Fibroblast of skin of abdomen (primary cell): ENCODE results near the gene ALDOA. TPM values are rescaled to one million over a fixed set of nuclear protein-coding genes. Genes with fewer than 3 reads are reported as not detected.
"Not testable (repeated sequence)": the region's sequence is repeated elsewhere in the genome, so short reads cannot be mapped to it uniquely, and the experiment has no call there.

ENCODE experiments used
- DNase-seq: peaks from one replicate; pipeline ENCODE4 v3.0.0-alpha.2; 2013
- polyA plus RNA-seq, 2 experiments: library from polyadenylated mRNA; unstranded; fragments of 120-200 nt; gene quantifications; one replicate each; pipeline ENCODE4 v1.2.1, GENCODE V29; 2013; ENCODE audit not compliant: insufficient read length in 2 of 2

ALDOA gene
- 1,879 TPM for polyA plus RNA-seq (2013, experiment 1 of 2; ENCODE audit: insufficient read length)
- polyA plus RNA-seq (2013, experiment 2 of 2; ENCODE audit: insufficient read length) = 2,092 TPM

- DNase-seq = peak; percentile 100
Measured at GRCh38 chr16:30065102-30065942, at the start of gene ALDOA. ALDOA (plus strand) TSS chr16:30065760; CDS start chr16:30066898, 1,138 bp downstream.

- no peak for DNase-seq
Measured at GRCh38 chr16:30016555-30017276, 48.8 kb upstream of the ALDOA start.

DNA sequence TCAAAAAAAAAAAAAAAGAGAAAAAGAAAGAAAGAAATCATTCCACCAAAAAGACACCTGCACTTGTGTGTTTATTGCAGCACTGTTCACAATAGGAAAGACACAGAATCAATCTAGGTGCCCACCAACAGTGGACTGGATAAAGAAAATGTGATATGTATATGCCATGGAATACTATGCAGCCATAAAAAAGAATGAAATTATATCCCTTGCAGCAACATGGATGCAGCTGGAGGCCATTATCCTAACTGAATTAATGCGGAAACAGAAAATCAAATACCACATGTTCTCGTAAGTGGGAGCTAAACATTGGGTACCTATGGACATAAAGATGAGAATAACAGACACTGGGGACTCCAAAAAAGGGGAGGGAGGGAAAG lies 48.3 kb upstream of the ALDOA start:
- no peak for DNase-seq

- not testable (repeated sequence) for DNase-seq
Measured at GRCh38 chr16:30017937-30018336, 47.6 kb upstream of the ALDOA start.

DNA sequence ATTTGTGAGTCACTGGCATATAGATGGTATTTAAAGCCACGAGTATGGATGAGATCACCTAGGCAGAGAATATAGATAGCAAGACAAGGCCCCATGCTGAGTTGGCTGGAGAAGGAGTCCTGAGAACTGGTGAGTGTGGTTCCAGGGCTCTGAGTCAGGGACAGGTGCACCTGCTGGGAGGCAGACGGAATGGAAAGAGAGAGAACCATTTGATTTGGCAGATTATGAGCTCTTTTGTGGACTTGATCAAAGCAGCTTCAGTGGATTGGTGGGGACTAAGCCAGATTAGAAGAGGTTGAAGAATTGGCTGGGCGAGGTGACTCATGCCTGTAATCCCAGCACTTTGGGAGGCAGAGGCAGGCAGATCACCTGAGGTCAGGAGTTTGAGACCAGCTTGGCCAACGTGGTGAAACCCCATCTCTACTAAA lies 46.8 kb upstream of the ALDOA start:
- DNase-seq = peak; percentile 59

- no peak for DNase-seq
Measured at GRCh38 chr16:30022887-30023286, 42.7 kb upstream of the ALDOA start, which contains the start of gene C16orf92. C16orf92 (plus strand) TSS chr16:30023198; CDS start chr16:30023341, 143 bp downstream.

- DNase-seq = no peak
Measured at GRCh38 chr16:30023586-30023985, 42.0 kb upstream of the ALDOA start.

- no peak for DNase-seq
Measured at GRCh38 chr16:30024451-30024850, 41.1 kb upstream of the ALDOA start.

GRCh38 chr16:30025156-30025555 lies 40.4 kb upstream of the ALDOA start:
- DNase-seq = no peak

GRCh38 chr16:30025574-30025973 lies 40.0 kb upstream of the ALDOA start:
- DNase-seq = no peak

GRCh38 chr16:30026449-30026848 lies 39.1 kb upstream of the ALDOA start:
- DNase-seq = no peak

DNA sequence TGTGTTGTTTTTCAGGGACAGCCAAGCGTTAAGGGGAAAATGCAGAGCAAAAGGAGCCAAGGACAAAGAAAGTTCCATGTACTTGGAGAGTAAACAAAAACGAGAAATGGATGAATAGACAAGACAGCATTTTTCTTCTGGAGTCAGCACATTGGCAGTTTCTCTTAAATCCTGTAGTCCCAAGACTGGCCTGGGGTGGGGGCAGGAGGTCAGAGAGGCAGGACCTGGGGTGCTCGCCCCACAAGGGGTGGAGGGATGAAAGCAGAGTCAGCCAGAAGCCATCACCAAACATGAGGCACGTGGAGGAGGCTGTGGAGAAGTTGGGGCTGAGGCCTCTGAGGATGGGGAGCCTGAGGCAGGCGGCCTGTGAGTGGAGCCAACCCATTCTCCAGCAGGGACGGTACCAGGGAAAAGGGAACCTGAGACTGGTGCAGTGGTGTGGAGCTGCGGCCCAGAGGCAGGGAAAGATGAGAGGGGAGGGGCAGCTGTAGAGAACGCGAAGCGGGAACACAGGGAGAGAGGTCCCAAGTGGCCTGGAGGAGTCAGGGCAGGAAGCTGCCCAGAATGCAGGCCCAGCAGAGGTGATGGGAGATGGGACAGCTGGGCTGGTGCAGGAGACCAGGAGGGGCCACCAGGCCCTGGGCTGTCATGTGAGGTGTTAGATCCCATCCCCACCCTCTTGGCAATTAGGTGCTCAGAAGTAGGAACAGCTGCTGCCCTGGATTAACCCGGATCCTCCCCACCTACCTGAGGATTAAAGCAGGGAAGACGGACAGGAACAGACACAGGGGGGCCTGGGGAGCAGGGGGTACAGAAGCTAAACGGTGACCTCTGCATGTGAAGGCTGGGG lies 37.7 kb upstream of the ALDOA start:
- DNase-seq = no peak

- DNase-seq = no peak
Measured at GRCh38 chr16:30028438-30029076, 37.0 kb upstream of the ALDOA start.

DNA sequence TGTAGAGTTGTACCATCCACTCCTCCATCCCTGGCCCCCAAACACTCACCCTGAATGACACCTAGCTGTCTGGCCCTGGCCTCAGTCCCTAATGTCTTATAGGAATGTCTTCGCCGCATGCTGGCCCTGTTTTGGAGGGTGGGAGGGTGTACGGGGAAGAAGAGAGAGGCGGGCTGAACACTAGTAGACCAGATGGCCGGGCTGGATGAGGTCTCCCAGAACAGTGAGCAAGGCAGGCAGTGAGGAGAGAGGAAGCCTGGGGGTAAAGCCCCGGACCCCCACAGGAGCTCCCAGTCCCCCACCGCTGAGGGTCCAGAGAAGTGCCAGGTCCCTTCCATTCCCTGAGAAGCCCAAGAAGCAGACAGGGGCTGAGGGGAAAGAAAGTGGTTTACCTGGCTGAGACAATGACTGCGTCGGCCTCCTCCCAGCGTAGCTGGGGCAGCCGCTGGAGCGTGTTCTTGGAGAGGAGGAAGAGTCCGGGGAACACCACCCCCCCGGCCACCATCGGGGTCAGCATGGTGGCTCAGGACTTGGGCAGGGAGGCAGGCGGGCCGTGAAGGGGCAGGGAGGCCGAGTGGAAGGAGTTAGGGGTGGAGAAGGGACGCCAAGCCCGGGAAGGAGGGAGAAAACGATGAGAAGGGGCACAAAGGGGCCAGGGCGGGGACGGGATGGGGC lies 35.4 kb upstream of the ALDOA start:
- no peak for DNase-seq

GRCh38 chr16:30030841-30031413 lies 34.6 kb upstream of the ALDOA start, which contains the start of gene TLCD3B:
TLCD3B (minus strand) TSS chr16:30031271; CDS start chr16:30030527, 744 bp downstream.
- no peak for DNase-seq

DNA sequence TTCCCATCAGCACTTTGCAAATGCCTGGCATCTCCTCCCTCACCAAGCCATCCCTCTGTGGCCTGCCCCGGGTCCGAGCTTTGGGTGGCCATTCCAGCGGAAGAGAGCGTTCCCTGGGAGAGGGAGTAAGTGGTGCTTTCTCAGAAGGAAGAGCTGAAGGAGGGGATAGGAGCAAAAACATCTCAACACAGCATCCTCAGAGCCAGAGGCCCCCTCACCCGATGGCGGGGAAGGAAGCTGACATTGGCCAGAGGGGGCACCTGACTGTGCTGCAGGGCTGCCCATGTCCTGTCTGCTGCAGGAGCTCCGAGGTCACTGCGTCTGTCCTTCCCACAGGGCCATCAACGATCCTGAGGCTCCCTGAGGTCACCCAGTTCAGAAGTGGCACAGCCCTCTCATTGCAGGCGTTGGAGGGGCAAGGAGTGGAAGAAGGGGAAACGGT lies 34.1 kb upstream of the ALDOA start:
- DNase-seq = no peak

DNA sequence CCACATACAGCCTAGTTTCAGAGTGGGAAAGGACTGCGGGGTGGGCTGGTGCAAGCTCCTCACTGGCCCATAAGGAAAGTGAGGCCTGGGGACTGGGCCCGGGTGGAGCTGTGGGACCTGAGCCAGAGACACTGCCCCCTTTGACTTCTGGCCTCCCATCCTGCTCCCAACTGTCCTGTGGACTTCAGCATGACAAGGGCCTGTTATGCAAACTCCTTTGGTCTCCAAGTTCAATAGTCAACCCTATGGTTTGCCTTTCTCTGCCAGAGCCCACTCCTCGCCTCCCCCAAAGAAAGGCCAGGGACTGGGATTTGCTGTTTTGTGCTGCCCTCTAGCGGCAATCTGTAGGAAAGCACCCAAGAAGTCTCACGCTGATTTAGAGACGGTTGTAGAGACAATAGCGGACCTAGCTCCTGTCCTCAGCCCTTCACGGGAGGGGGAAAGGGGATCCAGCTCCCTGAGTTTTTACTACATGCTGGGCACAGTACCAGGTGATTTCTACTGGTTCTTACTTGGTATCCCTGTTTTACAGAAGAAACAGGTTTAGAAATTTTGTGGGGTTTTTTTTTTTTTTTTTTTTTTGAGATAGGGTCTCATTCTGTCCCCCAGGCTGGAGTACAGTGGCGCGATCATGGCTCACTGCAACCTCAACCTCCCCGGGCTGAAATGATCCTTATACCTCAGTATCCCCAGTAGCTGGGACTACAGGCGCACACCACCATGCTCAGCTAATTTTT lies 33.3 kb upstream of the ALDOA start:
- DNase-seq = peak; percentile 54

DNA sequence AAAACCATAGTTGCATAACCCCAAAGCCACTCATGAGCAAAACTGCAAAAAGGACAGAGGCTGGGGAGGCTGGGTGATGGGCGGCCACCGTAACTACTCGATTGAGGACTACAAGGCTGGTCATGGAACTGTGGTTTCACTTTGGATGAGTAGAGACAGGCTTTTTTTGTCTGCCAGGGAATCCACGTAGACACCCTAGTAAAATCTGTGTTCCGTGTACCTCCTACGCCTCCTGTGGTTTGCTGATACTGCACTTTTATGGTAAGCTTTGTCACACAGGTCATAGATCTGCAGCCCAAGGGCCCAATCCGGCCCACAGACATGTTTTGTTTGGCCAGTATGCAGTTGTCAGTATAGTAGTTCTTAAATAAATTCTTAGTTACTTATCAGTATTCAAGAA lies 32.3 kb upstream of the ALDOA start:
- DNase-seq = no peak

- DNase-seq = no peak
Measured at GRCh38 chr16:30040221-30040620, 25.3 kb upstream of the ALDOA start.

- not testable (repeated sequence) for DNase-seq
Measured at GRCh38 chr16:30040690-30041089, 24.9 kb upstream of the ALDOA start.
